Stimulated activated naive CD8-positive, alpha-beta T cell treated with anti-CD3 and anti-CD28 coated beads, Interleukin-15, amount 100 ng/mL, for 72 hours (primary cell): ENCODE results near the gene TOMM40.
"Not testable (repeated sequence)": the region's sequence is repeated elsewhere in the genome, so short reads cannot be mapped to it uniquely, and the experiment has no call there.

ENCODE experiments used
- ATAC-seq: fragments of 150-1000 bp; cut with Tn5 transposase; 2 replicates; pipeline ENCODE4 v1.10.0; 2021; ENCODE audit warnings: mild to moderate bottlenecking, moderate library complexity
- DNase-seq, 2 donors: peaks; one replicate each; pipeline ENCODE4 v3.0.0; 2021 to 2022
- H3K27ac Mint-ChIP-seq, 2 donors: one replicate each; pipeline ENCODE4 v1.8.0; 2022; ENCODE audit warnings: mild to moderate bottlenecking in 2 of 2, mixed read lengths in 2 of 2, moderate library complexity in 2 of 2
- H3K27me3 Mint-ChIP-seq: one replicate; pipeline ENCODE4 v1.8.0; 2022; ENCODE audit warnings: mixed read lengths
- H3K4me1 Mint-ChIP-seq: one replicate; pipeline ENCODE4 v1.8.0; 2022; ENCODE audit warnings: mild to moderate bottlenecking, mixed read lengths
- H3K4me3 Mint-ChIP-seq, 2 donors: one replicate each; pipeline ENCODE4 v1.8.0; 2022; ENCODE audit warnings: mild to moderate bottlenecking in 2 of 2, mixed read lengths in 2 of 2, moderate library complexity in 1 of 2
- H3K9me3 Mint-ChIP-seq, 2 donors: one replicate each; pipeline ENCODE4 v1.8.0; 2022; ENCODE audit warnings: mixed read lengths in 2 of 2

Gene TOMM40

DNA sequence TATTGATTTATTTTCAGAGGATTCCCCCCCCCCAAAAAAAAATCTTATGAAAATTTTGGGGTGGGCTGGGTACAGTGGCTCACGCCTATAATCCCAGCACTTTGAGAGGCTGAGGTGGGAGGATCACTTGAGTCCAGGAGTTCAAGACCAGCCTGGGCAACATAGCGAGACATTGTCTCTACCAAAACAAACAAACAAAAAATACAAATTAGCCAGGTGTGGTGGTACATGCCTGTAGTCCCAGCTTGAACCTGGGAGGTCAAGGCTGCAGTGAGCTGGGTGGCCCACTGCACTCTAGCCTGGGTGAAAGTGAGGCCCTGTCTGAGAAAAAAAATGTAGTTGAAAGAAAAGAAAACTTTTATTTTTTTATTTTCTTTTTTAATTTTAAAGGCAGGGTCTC lies 27.1 kb upstream of the TOMM40 start:
- Mint-ChIP-seq H3K4me3 (no peak overlapping the region), H3K4me1 (no peaks in the 10 kb centered on the region), H3K9me3 (no peaks in the 10 kb centered on the region), H3K27ac (no peak overlapping the region), H3K27me3 (no peaks in the 10 kb centered on the region)
- DNase-seq (no peak), ATAC-seq (no peak)

- Mint-ChIP-seq H3K4me3 (no peak overlapping the region), H3K27me3 (no peaks in the 10 kb centered on the region), H3K4me1 (no peaks in the 10 kb centered on the region), H3K27ac (peak overlapping the region in 1 of 2 donors; percentile 28), H3K9me3 (no peaks in the 10 kb centered on the region)
- DNase-seq (no peak), ATAC-seq (no peak)
These were observed 25.8 kb upstream of the TOMM40 start for GRCh38 chr19:44865196-44865767.

DNA sequence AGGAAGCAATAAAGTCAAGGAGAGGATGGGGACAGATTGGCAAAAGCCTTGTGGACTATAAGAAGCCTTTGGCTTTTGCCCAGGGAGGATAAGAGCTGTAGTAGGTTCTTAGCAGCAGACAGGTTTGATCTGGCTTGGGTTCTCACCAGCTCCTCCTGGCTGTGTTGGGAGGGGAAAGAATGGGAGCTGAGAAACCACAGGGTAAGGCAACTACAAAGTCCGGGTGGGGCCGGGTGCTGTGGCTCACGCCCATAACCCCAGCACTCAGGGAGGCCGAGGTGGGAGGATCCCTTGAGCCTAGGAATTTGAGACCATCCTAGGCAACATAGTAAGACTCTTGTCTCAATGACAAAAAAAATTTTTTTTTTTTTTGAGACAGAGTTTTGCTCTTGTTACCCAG lies 24.4 kb upstream of the TOMM40 start:
- Mint-ChIP-seq H3K27me3 (no peaks in the 10 kb centered on the region), H3K4me3 (no peak overlapping the region), H3K9me3 (no peaks in the 10 kb centered on the region), H3K4me1 (no peaks in the 10 kb centered on the region), H3K27ac (no peak overlapping the region)
- ATAC-seq (no peak), DNase-seq (no peak)

DNA sequence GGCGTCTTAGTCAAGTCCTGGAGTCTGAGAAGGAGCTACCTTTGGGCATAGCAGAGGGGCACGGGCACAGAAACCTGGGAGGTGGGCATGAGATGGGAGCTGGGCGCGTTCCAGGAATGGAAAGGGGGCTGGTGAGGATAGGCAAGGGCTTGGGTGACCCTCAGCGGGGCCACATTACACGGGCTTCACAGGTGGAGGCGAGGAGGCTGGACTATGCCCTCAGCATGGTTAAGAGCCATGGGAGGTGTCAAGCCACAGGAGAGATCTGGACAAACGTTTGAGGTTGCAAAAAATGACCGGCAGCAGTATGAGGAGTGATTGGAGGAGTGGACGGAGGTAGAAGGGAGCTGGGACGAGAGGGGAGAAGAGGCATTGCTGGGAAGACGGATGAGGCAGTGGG lies 23.5 kb upstream of the TOMM40 start:
- Mint-ChIP-seq H3K4me3 (no peak overlapping the region), H3K27me3 (no peaks in the 10 kb centered on the region), H3K4me1 (no peaks in the 10 kb centered on the region), H3K27ac (peak overlapping the region; percentile 6 to 52), H3K9me3 (no peaks in the 10 kb centered on the region)
- DNase-seq: no peak
- no peak for ATAC-seq

DNA sequence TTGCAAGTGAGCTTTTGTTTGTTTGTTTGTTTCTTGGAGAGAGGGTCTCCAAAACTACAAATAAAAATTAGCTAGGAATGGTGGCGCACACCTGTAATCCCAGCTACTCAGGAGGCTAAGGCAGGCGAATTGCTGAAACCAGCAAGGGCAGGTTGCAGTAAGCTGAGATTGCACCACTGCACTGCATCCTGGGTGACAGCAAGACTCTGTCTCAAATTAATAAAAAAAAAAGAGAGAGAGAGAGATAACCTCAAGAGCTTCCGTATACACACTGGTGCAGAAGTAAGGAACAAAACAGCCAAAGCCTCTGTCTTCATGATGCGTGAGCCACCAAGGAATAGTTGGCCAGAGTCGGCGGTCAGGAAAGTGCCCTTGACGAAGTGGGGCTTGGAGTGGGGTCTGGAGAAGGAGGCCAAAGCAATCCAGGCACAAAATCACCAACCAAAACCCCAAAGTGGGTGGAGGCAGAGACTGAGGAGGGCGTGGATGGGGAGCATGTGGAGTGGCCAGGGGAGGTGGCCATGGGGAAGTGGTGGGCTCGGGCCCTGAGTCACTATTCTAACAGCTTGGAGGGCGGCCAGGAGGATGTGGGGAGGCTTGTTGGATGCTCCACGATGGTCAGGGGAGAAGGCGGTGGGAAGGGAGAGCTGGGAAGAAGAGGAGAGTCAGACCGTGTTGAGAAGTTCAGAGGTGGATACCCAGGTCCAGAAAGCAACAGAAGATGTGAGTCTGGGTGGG lies 21.2 kb upstream of the TOMM40 start:
- ATAC-seq (no peak), DNase-seq (no peak)
- no peaks in the 10 kb centered on the region for H3K9me3 Mint-ChIP-seq
- H3K27ac Mint-ChIP-seq: peak overlapping the region in 1 of 2 donors; percentile 36
- no peaks in the 10 kb centered on the region for H3K4me1 Mint-ChIP-seq
- no peak overlapping the region for H3K4me3 Mint-ChIP-seq
- no peaks in the 10 kb centered on the region for H3K27me3 Mint-ChIP-seq

DNA sequence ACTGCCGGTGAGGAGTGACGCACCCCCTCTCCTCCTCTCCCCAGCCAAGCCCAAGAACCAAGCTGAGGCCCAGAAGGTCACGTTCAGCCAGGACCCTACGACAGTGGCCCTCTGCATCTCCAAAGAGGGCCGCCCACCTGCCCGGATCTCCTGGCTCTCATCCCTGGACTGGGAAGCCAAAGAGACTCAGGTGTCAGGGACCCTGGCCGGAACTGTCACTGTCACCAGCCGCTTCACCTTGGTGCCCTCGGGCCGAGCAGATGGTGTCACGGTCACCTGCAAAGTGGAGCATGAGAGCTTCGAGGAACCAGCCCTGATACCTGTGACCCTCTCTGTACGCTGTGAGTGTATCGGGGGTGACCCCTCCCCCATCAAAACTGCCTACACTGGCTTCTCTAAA lies 19.2 kb upstream of the TOMM40 start:
- DNase-seq (no peak), ATAC-seq (no peak)
- Mint-ChIP-seq H3K4me1 (peaks cover 12% of the 10 kb centered on the region), H3K9me3 (no peaks in the 10 kb centered on the region), H3K27ac (no peak overlapping the region), H3K27me3 (no peaks in the 10 kb centered on the region), H3K4me3 (no peak overlapping the region)

GRCh38 chr19:44872661-44873060 lies 18.4 kb upstream of the TOMM40 start:
- no peak overlapping the region for H3K4me3 Mint-ChIP-seq

DNA sequence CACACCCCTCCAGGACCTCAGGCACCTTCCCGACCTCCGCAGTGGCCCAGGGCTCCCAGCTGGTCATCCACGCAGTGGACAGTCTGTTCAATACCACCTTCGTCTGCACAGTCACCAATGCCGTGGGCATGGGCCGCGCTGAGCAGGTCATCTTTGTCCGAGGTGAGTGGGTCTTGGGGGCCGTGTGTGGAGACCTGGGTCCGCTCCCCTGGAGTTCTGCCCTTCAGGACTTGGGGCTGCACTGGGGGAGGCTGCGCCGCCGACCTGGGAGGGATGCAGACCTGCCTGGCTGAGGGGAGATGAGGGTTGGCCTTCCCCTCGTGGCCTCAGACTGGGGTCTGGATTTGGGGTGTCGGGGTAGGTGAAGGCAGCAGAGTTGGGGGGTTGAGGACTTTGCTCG lies 16.7 kb upstream of the TOMM40 start:
- Mint-ChIP-seq H3K27ac (no peak overlapping the region), H3K27me3 (no peaks in the 10 kb centered on the region), H3K4me1 (peaks cover 20% of the 10 kb centered on the region), H3K9me3 (no peaks in the 10 kb centered on the region), H3K4me3 (no peak overlapping the region)
- no peak for ATAC-seq
- DNase-seq: no peak

More at GRCh38 chr19:44872661-44873060, 18.4 kb upstream of the TOMM40 start:
- H3K27ac Mint-ChIP-seq: no peak overlapping the region
- H3K27me3 Mint-ChIP-seq: no peaks in the 10 kb centered on the region
- no peak for DNase-seq
- no peak for ATAC-seq
- peaks cover 20% of the 10 kb centered on the region for H3K4me1 Mint-ChIP-seq
- H3K9me3 Mint-ChIP-seq: no peaks in the 10 kb centered on the region

- Mint-ChIP-seq H3K4me3 (no peak overlapping the region), H3K4me1 (peaks cover 20% of the 10 kb centered on the region), H3K9me3 (no peaks in the 10 kb centered on the region), H3K27ac (no peak overlapping the region), H3K27me3 (no peaks in the 10 kb centered on the region)
- ATAC-seq: no peak
- no peak for DNase-seq
These were observed 15.2 kb upstream of the TOMM40 start for GRCh38 chr19:44875666-44876451.

DNA sequence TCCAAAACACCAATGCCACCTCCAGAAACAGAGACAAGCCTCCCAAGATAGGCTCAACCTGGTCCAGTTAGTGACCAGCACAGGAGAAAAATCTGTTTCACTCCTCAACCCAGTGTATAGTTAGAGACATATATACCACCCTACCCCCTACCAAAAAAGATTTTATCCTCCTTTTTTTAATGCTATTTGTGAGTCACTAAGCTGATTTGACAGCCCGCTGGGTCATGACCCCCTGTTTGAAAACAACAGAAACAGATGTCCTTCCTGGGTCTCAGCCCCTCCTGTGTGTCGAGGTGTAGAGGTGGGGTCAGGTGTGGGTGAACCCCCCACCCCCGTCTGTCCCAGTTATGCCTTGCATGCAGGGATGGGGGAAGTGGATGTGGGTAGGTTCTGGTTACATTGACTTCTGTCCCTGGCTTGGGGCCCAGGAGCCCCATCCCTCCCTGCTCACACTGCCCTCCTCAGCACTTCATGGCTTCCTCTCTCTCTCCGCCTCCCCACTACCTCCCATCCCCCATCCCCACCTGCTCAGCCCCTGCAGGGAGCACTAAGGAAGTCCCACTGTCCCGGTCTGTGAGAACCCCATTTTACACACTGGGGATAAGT lies 14.0 kb upstream of the TOMM40 start:
- ATAC-seq: peak; percentile 69
- peaks cover 20% of the 10 kb centered on the region for H3K4me1 Mint-ChIP-seq
- H3K27me3 Mint-ChIP-seq: no peaks in the 10 kb centered on the region
- H3K9me3 Mint-ChIP-seq: no peaks in the 10 kb centered on the region
- DNase-seq: no peak
- H3K27ac Mint-ChIP-seq: peak overlapping the region; percentile 69 to 73
- H3K4me3 Mint-ChIP-seq: no peak overlapping the region

GRCh38 chr19:44878120-44878865 lies 12.8 kb upstream of the TOMM40 start:
- Mint-ChIP-seq H3K4me3 (no peak overlapping the region), H3K27me3 (no peaks in the 10 kb centered on the region), H3K4me1 (peaks cover 20% of the 10 kb centered on the region), H3K9me3 (no peaks in the 10 kb centered on the region), H3K27ac (peak overlapping the region in 1 of 2 donors; percentile 90)
- ATAC-seq: no peak
- no peak for DNase-seq

DNA sequence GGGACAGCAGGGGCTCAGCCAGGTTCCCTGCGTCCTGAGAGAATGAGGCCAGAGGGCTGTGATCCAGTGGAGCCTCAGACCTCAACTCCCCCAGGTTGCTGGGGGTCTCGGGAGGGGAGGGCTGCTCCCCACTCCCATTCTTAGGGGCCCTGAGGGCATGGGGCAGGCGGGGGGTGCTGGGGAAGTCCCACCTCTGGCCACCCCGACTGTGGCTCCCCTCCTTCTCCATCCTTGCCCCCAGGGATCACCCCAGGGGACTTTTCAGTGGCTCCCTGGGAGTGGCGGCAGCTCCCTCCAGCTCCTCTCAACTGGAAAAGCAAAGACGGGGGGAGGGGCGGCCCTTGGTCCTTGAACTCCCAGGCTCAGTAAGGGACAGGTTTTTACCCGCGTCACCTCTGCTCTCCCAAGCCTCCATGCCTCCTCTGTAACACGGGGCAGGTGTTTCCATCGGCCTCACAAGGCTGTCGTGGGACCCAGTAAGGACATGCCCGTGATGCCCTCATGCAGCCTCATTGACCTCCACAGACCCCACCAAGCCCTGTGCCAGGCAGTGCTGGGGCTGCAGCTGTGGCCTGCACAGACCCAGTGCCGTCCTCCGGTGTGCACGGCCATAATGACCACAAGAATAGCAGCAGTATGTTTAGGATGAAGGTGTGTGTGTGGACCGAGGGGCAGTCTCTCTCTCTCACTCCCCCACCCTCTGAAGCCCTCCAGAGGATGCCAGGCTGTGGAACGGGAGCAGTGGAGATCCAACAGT lies 11.6 kb upstream of the TOMM40 start:
- DNase-seq (no peak), ATAC-seq (no peak)
- H3K9me3 Mint-ChIP-seq: no peaks in the 10 kb centered on the region
- peaks cover 20% of the 10 kb centered on the region for H3K4me1 Mint-ChIP-seq
- no peaks in the 10 kb centered on the region for H3K27me3 Mint-ChIP-seq
- H3K4me3 Mint-ChIP-seq: no peak overlapping the region
- peak overlapping the region in 1 of 2 donors; percentile 75 for H3K27ac Mint-ChIP-seq

GRCh38 chr19:44882063-44882462 lies 9.0 kb upstream of the TOMM40 start:
- Mint-ChIP-seq H3K9me3 (no peaks in the 10 kb centered on the region), H3K4me3 (no peak overlapping the region), H3K4me1 (peaks cover 5% of the 10 kb centered on the region), H3K27ac (no peak overlapping the region), H3K27me3 (no peaks in the 10 kb centered on the region)
- DNase-seq (no peak), ATAC-seq (no peak)

DNA sequence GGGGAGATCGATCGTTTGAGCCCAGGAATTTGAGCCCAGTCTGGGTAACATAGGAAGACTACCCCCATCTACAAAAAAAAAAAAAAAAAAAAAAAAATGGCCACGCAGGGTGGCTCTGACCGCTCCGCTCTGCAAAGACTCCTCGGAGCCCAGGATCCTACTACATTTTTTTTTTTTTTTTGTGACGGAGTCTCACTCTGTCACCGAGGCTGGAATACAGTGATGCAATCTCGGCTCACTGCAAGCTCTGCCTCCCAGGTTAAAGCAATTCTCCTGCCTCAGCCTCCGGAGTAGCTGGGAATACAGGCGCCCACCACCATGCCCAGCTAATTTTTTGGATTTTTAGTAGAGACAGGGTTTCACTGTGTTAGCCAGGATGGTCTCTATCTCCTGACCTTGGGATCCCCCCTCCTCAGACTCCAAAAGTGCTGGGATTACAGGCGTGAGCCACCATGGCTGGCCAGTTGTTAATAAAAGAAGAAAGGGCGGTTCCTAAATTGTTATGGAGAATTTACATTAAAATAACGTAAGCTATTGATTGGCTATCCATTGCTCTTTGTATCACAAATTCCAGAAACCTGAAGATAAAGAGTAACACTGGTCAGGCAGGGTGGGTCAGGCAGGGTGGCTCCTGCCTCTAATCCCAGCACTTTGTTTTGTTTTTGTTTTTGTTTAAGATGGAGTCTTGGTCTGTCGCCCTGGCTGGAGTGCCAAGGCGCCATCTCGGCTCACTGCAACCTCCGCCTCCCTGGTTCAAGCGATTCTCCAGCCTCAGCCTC lies 8.2 kb upstream of the TOMM40 start:
- not testable (repeated sequence) for ATAC-seq, DNase-seq

More for the DNA sequence above, 8.2 kb upstream of the TOMM40 start:
- not testable (repeated sequence) for H3K9me3 Mint-ChIP-seq, H3K4me3 Mint-ChIP-seq, H3K27ac Mint-ChIP-seq, H3K27me3 Mint-ChIP-seq, H3K4me1 Mint-ChIP-seq
